Central memory CD8-positive, alpha-beta T cell (primary cell): ENCODE measurements around the gene SYT2.

Experiments used
- ATAC-seq: fragments of 150-1000 bp; cut with Tn5 transposase; replicated peaks from 2 replicates; pipeline ENCODE4 v1.10.0; 2022; ENCODE audit warnings: mild to moderate bottlenecking, moderate FRiP score, moderate number of reproducible peaks; ENCODE audit not compliant: poor library complexity, severe bottlenecking; ENCODE audit errors: extremely low read depth
- DNase-seq, 2 donors: peaks; one replicate each; pipeline ENCODE4 v3.0.0; 2021; ENCODE audit warnings: low spot score in 2 of 2
- H3K27ac Mint-ChIP-seq: one replicate; pipeline ENCODE4 v1.8.0; 2022; ENCODE audit warnings: low read depth, mild to moderate bottlenecking, moderate library complexity, mixed read lengths
- H3K27me3 Mint-ChIP-seq: one replicate; pipeline ENCODE4 v1.8.0; 2022; ENCODE audit warnings: mixed read lengths
- H3K36me3 Mint-ChIP-seq: one replicate; pipeline ENCODE4 v1.8.0; 2022; ENCODE audit warnings: mild to moderate bottlenecking, moderate library complexity, mixed read lengths; ENCODE audit not compliant: insufficient read depth
- H3K4me1 Mint-ChIP-seq: one replicate; pipeline ENCODE4 v1.8.0; 2022; ENCODE audit warnings: mixed read lengths
- H3K4me3 Mint-ChIP-seq: one replicate; pipeline ENCODE4 v1.8.0; 2022; ENCODE audit warnings: mild to moderate bottlenecking, moderate library complexity, mixed read lengths
- H3K9me3 Mint-ChIP-seq: one replicate; pipeline ENCODE4 v1.8.0; 2022; ENCODE audit warnings: mixed read lengths

Gene SYT2

GRCh38 chr1:202700061-202700460 lies 10.2 kb downstream of the SYT2 start:
- H3K4me3 Mint-ChIP-seq, result no peak overlapping the region
- peaks cover 5% of the 10 kb centered on the region for H3K4me1 Mint-ChIP-seq
- no peak for DNase-seq
- no peak for ATAC-seq
- no peak overlapping the region for H3K27ac Mint-ChIP-seq
- H3K27me3 Mint-ChIP-seq, result peaks cover 67% of the 10 kb centered on the region
- H3K36me3 Mint-ChIP-seq, result peaks cover 2% of the 10 kb centered on the region
- no peaks in the 10 kb centered on the region for H3K9me3 Mint-ChIP-seq

- no peak overlapping the region for H3K4me3 Mint-ChIP-seq
- ATAC-seq (no peak), DNase-seq (no peak)
- peaks cover 67% of the 10 kb centered on the region for H3K27me3 Mint-ChIP-seq
- no peaks in the 10 kb centered on the region for H3K9me3 Mint-ChIP-seq
- peaks cover 5% of the 10 kb centered on the region for H3K4me1 Mint-ChIP-seq
- peaks cover 2% of the 10 kb centered on the region for H3K36me3 Mint-ChIP-seq
- no peak overlapping the region for H3K27ac Mint-ChIP-seq
Observed at GRCh38 chr1:202698276-202698675, 12.0 kb downstream of the SYT2 start.

- ATAC-seq (no peak), DNase-seq (no peak)
- H3K4me1 Mint-ChIP-seq, result peaks cover 5% of the 10 kb centered on the region
- no peak overlapping the region for H3K4me3 Mint-ChIP-seq
- peaks cover 2% of the 10 kb centered on the region for H3K36me3 Mint-ChIP-seq
- no peak overlapping the region for H3K27ac Mint-ChIP-seq
- H3K9me3 Mint-ChIP-seq, result no peaks in the 10 kb centered on the region
- H3K27me3 Mint-ChIP-seq, result peaks cover 67% of the 10 kb centered on the region
Observed at GRCh38 chr1:202697038-202697437, 13.2 kb downstream of the SYT2 start.

GRCh38 chr1:202694314-202694713 lies 15.9 kb downstream of the SYT2 start:
- no peak for ATAC-seq
- DNase-seq, result no peak
- Mint-ChIP-seq H3K36me3 (peaks cover 2% of the 10 kb centered on the region), H3K4me3 (no peak overlapping the region), H3K9me3 (no peaks in the 10 kb centered on the region), H3K27me3 (peaks cover 86% of the 10 kb centered on the region), H3K4me1 (peaks cover 5% of the 10 kb centered on the region), H3K27ac (no peak overlapping the region)

- no peak overlapping the region for H3K4me3 Mint-ChIP-seq
- peaks cover 2% of the 10 kb centered on the region for H3K36me3 Mint-ChIP-seq
- no peaks in the 10 kb centered on the region for H3K4me1 Mint-ChIP-seq
- no peaks in the 10 kb centered on the region for H3K9me3 Mint-ChIP-seq
- peaks cover 91% of the 10 kb centered on the region for H3K27me3 Mint-ChIP-seq
- H3K27ac Mint-ChIP-seq, result no peak overlapping the region
- ATAC-seq (no peak), DNase-seq (peak; percentile 38 to 58)
Observed at GRCh38 chr1:202692959-202693555, 17.2 kb downstream of the SYT2 start.

- Mint-ChIP-seq H3K4me1 (no peaks in the 10 kb centered on the region), H3K27me3 (peaks cover 91% of the 10 kb centered on the region), H3K4me3 (no peak overlapping the region), H3K36me3 (peaks cover 2% of the 10 kb centered on the region), H3K9me3 (no peaks in the 10 kb centered on the region), H3K27ac (no peak overlapping the region)
- ATAC-seq, result no peak
- no peak for DNase-seq
Observed at GRCh38 chr1:202691816-202692215, 18.4 kb downstream of the SYT2 start.

- ATAC-seq, result no peak
- H3K27ac Mint-ChIP-seq, result no peak overlapping the region
- no peaks in the 10 kb centered on the region for H3K4me1 Mint-ChIP-seq
- no peak for DNase-seq
- H3K36me3 Mint-ChIP-seq, result peaks cover 2% of the 10 kb centered on the region
- no peak overlapping the region for H3K4me3 Mint-ChIP-seq
- H3K9me3 Mint-ChIP-seq, result no peaks in the 10 kb centered on the region
- peaks cover 83% of the 10 kb centered on the region for H3K27me3 Mint-ChIP-seq
Observed at GRCh38 chr1:202689493-202690342, 20.5 kb downstream of the SYT2 start.

GRCh38 chr1:202689082-202689481 lies 21.2 kb downstream of the SYT2 start:
- Mint-ChIP-seq H3K4me1 (no peaks in the 10 kb centered on the region), H3K36me3 (peaks cover 2% of the 10 kb centered on the region), H3K27me3 (peaks cover 83% of the 10 kb centered on the region), H3K4me3 (no peak overlapping the region), H3K27ac (no peak overlapping the region), H3K9me3 (no peaks in the 10 kb centered on the region)
- no peak for ATAC-seq
- DNase-seq, result no peak

- Mint-ChIP-seq H3K27ac (no peak overlapping the region), H3K9me3 (no peaks in the 10 kb centered on the region), H3K4me3 (no peak overlapping the region), H3K36me3 (peaks cover 2% of the 10 kb centered on the region), H3K27me3 (peaks cover 80% of the 10 kb centered on the region), H3K4me1 (no peaks in the 10 kb centered on the region)
- ATAC-seq (no peak), DNase-seq (no peak)
Observed at GRCh38 chr1:202688401-202688800, 21.9 kb downstream of the SYT2 start.

- Mint-ChIP-seq H3K27me3 (peaks cover 79% of the 10 kb centered on the region), H3K4me3 (no peak overlapping the region), H3K27ac (no peak overlapping the region), H3K4me1 (no peaks in the 10 kb centered on the region), H3K9me3 (no peaks in the 10 kb centered on the region), H3K36me3 (peaks cover 2% of the 10 kb centered on the region)
- no peak for ATAC-seq
- DNase-seq, result no peak
Observed at GRCh38 chr1:202687798-202688197, 22.5 kb downstream of the SYT2 start.

GRCh38 chr1:202687370-202687769 lies 22.9 kb downstream of the SYT2 start:
- H3K4me3 Mint-ChIP-seq, result no peak overlapping the region
- ATAC-seq, result no peak
- peaks cover 79% of the 10 kb centered on the region for H3K27me3 Mint-ChIP-seq
- no peak overlapping the region for H3K27ac Mint-ChIP-seq
- DNase-seq, result no peak
- H3K4me1 Mint-ChIP-seq, result no peaks in the 10 kb centered on the region
- peaks cover 2% of the 10 kb centered on the region for H3K36me3 Mint-ChIP-seq
- no peaks in the 10 kb centered on the region for H3K9me3 Mint-ChIP-seq

GRCh38 chr1:202685641-202686040 lies 24.6 kb downstream of the SYT2 start:
- Mint-ChIP-seq H3K4me3 (no peak overlapping the region), H3K9me3 (no peaks in the 10 kb centered on the region), H3K27me3 (peaks cover 85% of the 10 kb centered on the region), H3K4me1 (no peaks in the 10 kb centered on the region), H3K27ac (no peak overlapping the region), H3K36me3 (no peaks in the 10 kb centered on the region)
- no peak for ATAC-seq
- no peak for DNase-seq

- Mint-ChIP-seq H3K27me3 (peaks cover 85% of the 10 kb centered on the region), H3K27ac (no peak overlapping the region), H3K4me1 (no peaks in the 10 kb centered on the region), H3K36me3 (no peaks in the 10 kb centered on the region), H3K9me3 (no peaks in the 10 kb centered on the region), H3K4me3 (no peak overlapping the region)
- DNase-seq (no peak), ATAC-seq (no peak)
Observed at GRCh38 chr1:202684716-202685115, 25.5 kb downstream of the SYT2 start.
